NCI-H460 (cell line): Measurements from ENCODE around the gene IRAK3. TPM values are rescaled to one million over a fixed set of nuclear protein-coding genes. Genes with fewer than 3 reads are reported as not detected.

ENCODE experiments used
- DNase-seq: peaks from one replicate; pipeline ENCODE4 v3.0.0-alpha.2; 2016; ENCODE audit warnings: low read depth; ENCODE audit errors: extremely low read depth
- polyA plus RNA-seq: library from polyadenylated mRNA; depleted of rRNA; stranded (reverse); fragments of >200 nt; gene quantifications from 2 replicates; pipeline ENCODE4 v1.2.3, GENCODE V29; 2014; cell fraction: nucleus; rRNA removed
- total RNA-seq: library from RNA; depleted of rRNA; stranded (reverse); fragments of >200 nt; shearing (Covaris generic); gene quantifications from 2 replicates; pipeline ENCODE4 v1.2.3, GENCODE V29; 2014; rRNA removed

Gene IRAK3, protein sequence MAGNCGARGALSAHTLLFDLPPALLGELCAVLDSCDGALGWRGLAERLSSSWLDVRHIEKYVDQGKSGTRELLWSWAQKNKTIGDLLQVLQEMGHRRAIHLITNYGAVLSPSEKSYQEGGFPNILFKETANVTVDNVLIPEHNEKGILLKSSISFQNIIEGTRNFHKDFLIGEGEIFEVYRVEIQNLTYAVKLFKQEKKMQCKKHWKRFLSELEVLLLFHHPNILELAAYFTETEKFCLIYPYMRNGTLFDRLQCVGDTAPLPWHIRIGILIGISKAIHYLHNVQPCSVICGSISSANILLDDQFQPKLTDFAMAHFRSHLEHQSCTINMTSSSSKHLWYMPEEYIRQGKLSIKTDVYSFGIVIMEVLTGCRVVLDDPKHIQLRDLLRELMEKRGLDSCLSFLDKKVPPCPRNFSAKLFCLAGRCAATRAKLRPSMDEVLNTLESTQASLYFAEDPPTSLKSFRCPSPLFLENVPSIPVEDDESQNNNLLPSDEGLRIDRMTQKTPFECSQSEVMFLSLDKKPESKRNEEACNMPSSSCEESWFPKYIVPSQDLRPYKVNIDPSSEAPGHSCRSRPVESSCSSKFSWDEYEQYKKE
- 0.89 TPM in 2 replicates for total RNA-seq
- polyA plus RNA-seq = 0.85 and 1.2 TPM in 2 replicates

DNA sequence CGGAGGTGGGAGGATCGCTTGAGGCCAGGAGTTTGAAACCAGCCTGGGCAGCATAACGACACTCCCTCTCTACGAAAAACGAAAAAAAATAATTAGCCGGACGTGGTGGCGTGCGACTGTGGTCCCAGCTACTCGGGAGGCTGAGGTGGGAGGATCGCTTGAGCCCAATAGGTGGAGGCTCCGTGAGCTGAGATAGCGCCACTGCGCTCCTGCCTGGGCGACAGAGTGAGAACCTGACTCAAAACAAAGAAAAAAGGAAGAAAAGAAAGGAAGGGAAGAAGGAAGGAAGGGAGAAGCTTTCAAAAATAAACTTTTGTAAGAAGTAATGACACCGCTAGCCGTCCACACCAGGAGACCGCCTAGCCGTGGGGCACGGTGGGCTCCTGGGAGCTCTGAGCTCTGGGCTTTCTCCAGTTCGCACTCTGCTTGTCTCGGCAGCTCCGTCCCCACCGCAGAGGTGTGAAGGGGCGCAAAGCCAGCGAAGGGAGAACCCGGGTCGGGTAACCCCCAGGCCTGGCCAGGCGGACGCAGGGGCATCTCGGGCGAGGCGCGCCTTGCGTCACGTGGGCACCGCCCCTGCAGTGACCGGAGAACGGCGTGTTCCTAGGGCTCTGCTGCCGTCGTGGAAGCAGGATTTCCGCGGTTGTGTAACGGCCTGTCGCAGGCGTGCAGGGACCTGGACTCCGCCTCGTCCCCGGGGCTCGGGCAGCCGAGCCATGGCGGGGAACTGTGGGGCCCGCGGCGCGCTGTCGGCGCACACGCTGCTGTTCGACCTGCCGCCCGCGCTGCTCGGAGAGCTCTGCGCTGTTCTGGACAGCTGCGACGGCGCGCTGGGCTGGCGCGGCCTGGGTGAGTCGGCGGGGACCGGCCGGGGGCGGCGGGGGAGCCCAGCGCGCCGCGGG, at the start of gene IRAK3:
Gene IRAK3, plus strand, starts transcription at position 631 of the 902 bp plus-strand sequence. Its CDS starts 86 bp downstream, at position 717.
- no peak for DNase-seq

DNA sequence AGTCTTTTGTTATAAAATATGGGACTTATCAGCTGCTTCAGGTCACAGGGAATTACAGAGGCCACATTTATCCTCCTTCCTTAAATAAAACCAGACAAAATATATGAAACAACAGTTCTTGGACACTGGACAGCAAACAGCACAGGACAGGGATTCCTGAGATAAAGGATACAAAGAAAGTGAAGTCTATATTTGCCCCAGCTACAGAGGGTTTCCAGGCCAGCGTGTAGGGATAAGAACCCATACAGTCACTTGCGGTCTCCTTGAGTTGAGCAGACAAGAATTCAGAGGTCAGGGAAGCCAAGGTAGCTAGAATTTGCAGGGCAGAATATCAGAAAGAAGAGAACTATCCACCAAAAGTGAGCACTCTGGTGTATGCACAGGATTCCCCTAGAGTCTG, 49.7 kb upstream of the IRAK3 start:
- DNase-seq = no peak

DNA sequence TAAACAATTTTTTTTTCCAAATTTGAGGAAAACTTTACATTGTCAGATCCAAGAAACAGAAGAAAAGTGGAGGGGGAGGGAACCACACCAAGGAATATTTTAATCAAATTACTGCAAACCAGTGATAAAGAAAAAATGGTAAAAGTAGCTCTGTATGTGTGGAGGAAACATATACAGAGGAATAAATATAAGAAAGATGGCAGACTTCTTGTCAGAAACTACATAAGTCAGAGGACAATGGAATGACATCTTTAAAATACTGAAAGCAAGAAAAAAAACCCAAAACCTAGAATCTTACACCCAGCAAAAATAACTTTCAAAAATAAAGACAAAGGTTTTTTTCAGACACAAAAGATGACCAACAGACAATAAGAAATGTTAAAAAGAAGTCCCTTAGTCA, 48.3 kb upstream of the IRAK3 start:
- no peak for DNase-seq

DNA sequence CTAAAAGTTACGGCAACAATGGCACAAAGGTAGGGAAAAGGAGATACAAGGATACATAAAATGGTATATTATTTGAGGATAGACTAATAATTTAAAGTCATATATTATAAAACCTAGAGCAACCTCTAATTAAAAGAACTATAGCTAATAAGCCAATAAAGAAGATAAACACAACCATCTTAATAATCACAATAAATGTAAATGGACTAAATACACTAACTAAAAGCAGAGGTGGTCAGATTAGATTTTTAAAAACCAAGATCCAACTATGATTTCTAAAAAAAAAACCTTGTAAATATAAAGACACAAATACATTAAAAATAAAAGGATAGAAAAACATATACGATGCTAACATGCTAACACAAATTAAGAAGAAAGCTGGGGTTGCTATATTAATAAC, 47.7 kb upstream of the IRAK3 start:
- no peak for DNase-seq

DNA sequence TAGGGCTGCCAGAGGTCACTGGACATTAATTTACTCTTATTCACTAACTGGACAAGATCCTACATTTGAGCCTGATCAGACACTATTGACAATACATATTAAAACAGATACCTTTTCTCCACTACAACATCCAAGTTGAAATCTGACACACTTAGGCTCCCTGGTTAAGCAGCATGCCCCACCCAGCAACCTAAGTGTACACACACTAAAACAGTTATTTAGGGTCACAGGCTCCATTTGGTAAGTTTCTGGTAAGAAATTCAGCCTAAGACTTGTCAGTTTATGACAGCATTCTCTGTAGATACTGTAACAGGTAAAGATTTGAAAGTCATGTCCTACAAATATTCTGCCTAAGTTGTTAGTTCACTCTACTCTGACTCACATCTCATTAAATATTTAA, 46.2 kb upstream of the IRAK3 start:
- DNase-seq = no peak

DNA sequence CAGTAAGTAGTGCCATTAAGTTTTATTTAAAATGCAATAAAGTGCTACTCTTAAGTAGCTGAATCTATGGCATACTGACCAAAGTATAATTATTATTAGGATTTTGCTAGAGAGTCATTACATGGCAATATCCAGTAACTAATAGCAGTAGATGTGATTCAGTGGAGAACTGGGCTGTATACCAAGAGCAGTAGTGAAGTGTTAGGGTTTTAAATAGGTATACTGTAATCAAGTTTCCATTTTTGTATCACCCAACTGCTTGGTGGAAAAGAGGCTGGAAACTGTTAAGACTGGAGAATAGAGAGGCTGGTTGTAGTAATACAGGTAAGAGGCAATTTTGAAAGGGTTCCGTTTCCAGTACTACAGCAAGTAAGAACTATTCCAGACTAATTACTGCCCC, 45.1 kb upstream of the IRAK3 start:
- no peak for DNase-seq

DNA sequence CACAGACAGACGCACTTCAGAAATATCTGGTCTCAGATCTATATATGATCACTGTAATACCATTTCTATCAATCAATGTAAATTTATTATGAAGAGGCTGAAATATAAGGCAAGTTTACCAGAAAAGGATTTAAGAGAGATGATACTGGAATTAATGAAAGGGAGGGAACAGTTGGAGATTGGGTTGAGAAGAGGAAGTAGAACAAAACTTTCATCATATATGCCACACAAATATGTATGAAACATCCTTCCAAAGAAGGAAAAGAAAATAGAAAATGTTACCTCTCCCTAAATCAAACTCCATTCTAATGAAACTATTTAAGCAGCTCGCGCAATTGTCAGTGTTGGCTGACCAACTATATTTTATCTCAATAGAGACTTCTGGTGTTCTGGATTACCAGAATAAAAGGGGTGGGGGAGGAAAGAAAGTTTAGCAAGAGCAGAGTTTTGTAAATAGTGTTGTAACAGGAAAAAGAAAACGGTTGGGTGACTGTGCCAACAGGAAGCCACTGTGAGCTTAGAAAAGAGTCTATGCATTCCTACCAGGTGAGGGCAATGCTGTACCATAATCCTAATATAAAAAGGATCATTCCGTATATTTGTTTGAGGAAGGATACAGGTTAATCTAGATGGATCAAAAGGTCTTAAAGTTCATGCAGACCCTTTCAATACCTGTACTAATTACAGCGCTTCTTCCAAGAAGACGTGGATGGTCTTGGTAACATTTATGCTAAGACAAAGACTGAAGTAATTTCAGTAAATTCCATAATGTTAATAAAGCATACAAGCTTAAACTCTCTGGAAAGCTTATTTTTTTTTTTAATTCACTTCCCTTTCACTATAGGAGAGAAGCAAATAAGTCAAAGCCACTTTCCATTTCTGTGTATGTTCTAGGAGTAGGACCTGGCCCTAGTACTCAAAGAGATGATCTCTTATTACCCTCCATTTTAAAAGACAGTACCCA, 43.9 kb upstream of the IRAK3 start:
- peak; percentile 63 for DNase-seq

DNA sequence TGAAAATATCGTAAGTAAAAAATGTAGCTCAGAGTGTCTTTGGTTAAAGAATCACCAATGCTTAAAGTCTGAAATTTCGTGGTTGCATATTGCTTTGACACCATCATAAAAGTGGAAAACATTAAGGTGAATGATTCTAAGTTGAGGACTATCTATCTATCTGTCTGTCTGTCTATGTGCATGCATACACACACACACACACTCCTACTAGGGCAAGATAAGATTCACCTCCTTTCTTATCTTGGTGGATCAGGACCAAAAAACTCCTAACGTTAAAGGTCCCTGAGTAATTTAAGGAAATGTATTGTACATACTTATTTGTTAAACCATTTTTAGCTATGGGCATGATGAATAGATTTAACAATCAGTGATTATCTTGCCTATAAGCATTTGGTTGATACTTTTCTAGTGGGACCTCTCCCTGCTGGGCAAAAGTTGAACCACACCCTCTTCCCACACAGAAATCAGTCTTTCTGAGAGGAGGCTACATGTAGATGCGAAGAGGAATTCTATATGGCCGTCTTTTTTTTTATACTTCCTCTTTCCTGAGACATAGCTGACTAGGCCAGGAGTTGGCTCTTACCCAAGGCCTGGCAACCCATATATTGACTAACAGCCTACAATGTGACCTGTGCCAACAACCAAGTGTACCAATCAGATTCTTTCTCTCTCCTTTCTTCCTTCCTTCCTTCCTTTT, 39.2 kb upstream of the IRAK3 start:
- no peak for DNase-seq

DNA sequence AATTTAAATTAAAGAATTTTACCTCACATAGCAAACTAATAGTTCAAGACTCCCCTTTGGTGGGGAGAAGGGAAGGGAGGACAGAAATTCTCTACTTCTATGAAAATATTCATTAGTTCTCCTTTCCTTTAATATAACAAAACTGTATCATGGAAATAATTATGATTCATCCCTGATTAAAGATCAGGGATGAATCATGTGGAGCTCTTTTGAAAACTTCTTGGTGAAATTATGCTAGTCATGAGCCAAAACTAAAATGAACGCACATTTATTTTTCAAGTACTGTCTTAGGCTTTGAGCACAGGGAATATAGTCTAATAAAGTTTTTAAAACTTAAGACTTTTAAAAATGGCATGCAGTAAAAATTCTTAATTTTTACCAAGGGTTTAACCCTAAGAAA, 36.3 kb upstream of the IRAK3 start:
- DNase-seq = no peak

DNA sequence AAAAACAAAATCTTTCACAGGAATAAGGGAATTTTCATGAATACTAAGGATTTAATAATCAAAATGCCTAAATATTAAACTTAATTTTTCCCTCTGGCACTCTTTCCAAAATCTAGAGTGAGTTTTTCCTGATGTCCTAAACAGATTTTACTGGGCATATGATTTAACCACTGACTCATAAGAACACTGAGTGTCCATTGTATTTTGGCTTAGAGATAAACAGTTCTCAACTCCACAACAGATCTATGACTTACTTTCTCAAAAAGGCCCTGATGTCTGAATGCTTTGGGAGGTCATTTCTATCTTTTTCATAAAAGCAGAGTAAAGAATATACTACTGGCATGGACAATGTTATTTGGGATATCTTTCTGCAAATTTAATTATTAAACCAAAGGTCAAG, 34.2 kb upstream of the IRAK3 start:
- DNase-seq = no peak

DNA sequence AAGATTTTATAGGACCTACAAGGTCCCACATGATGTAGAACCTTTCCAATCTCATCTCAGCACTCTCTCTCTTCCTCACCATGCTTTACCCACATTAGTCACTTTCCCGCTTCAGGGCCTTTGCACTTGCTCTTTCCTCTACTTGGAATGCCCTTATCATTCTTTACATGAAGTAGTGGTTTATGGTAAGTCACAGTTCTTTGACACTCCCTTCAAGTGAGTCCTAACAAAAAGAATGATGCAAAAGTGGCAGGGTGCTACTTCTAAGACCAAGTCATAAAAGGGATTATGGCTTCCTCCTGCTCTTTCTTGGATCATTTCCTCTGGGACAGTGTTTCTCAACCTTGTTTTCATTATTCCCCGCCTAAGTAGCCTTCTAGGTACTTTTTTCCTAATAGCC, 32.4 kb upstream of the IRAK3 start:
- DNase-seq = no peak

DNA sequence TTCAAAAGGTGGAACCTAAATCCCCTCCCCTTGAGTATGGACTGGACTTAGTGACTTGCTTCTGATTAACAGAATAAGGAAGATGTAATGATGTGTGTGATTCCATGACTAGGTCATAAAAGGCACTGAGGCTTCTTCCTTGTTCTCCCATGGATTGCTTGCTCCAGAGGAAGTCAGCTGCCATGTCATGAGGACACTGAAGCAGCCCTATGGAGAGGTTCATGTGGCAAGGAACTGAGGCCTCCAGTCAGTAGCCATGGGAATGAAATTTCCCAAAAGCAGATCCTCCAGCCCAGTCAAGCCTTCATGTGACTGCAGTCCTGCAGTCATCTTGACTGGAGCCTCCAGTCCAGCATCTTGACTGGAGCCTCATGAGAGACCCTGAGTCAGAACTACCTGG, 29.9 kb upstream of the IRAK3 start:
- no peak for DNase-seq

DNA sequence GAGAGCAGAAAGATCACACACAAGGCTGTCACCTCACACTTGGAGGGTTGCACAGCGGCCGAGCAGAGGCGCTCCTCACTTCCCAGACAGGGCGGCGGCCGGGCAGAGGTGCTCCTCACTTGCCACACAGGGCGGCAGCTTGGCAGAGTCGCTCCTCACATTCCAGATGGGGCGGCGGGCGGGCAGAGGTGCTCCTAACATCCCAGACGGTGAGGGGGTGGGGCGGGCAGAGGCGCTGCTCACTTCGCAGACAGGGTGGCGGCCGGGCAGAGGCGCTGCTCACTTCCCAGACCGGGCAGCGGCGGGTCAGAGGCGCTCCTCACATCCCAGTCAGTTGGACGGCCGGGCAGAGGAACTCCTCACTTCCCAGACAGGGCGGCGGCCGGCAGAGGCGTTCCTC, 28.3 kb upstream of the IRAK3 start:
- DNase-seq = no peak

DNA sequence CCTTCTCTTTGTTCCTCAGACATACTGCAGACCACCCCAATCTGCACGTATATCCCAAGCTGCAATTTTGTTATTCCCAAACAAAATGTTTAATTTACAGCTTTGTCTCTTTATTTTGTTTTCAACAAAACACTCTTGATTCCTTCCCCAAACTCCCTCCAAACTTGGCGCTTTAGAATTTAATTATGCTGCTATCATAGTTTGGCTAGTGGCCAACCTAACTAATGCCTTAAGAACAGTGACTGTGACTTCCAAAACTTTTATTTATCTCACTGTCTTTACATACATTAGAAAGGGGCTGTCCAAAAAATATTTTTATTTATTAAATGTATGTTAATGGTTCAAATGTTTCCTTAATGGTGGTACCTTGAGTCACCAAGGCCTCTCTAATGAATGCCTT, 26.3 kb upstream of the IRAK3 start:
- DNase-seq = no peak

DNA sequence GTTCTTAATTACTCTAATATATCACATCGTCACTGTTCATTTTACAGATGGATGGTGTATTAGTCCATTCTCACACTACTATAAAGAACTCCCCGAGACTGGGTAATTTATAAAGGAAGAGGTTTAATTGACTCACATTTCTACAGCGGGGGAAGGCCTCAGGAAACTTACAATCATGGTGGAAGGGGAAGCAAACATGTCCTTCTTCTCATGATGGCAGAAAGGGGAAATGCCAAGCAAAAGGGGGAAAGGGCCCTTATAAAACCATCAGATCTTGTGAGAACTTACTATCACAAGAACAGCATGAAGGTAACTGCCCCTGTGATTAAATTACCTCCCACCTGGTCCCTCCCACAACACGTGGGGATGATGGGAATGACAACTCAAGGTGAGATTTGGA, 25.7 kb upstream of the IRAK3 start:
- no peak for DNase-seq

DNA sequence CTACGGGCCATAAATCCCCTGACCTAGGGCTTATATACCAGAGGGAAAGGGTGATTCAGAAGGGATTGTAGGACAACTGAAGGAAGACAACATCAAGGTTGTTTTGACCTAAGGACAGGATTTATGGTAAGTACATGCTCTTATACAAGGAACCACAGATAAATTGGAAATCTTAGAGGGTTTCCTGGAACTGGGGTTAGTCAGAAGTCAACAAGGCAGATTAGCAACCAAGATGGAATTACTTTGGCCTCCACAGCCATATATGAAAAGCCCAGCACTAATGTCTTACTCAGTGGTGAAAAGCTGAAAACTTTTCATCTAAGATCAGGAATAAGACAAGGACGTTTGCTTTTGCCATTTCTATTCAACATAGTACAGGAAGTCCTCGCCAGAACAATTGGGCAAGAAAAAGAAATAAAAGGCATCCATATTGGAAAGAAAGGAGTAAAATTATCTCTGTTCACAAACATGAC, 24.6 kb upstream of the IRAK3 start:
- DNase-seq = no peak

DNA sequence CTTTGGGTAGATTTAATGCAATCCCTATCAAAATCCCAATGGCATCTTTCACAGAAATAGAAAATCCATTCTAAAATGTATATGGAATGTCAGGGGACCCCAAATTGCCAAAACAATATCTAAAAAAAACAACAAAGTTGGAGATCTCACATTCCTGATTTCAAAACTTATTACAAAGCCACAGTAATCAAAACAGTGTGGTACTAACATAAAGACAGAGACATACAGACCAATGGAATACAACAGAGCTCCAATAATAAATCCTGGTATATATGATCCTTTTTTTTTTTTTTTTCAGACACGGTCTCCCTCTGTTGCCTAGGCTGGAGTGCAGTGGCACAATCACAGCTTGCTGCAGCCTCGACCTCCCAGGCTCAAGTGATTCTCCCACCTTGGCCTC, 23.9 kb upstream of the IRAK3 start:
- no peak for DNase-seq

DNA sequence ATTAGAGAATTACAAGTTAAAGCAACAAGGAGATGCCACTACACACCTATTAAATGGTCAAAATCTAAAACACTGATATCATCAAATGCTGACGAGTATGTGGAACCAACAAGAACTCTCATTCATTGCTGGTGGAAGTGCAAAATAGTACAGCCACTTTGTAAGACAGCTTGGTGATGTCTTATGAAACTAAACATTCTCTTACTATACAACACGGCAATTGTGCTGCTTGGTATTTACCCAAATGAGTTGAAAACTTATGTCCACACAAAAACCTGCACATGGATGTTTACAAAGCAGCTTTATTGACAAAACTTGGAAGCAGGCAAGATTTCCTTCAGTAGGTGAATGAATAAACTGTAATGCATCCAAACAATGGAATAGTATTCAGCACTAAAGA, 22.5 kb upstream of the IRAK3 start:
- DNase-seq = no peak

DNA sequence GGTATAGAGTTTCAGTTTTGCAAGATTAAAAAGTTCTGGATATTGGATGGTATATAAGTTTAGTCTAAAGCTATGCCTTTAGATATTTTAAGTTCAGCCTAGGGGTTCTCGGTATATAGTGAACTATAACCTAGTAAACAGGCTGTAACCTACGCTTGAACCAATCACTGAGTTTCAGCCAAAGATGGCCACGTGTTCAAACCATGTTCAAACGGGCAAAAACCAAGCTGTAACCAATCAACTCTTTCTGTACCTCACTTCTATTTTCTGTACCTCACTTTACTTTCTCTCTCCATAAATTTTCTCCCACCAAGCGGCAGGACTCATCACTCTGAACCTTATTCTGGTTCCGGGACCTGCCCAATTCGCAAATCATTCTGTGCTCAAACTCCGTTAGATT, 20.6 kb upstream of the IRAK3 start:
- no peak for DNase-seq
